Aorta (tissue), 5 donors: Measurements from ENCODE around the gene PCDH9. TPM values are rescaled to one million over a fixed set of nuclear protein-coding genes. Genes with fewer than 3 reads are reported as not detected.

ENCODE experiments used
- ATAC-seq: fragments of 200-7000 bp; cut with Tn5 transposase; one replicate; pipeline ENCODE4 v1.9.1; 2022; ENCODE audit warnings: moderate library complexity; ENCODE audit not compliant: low FRiP score
- DNase-seq, 2 donors: peaks; one replicate each; pipeline ENCODE4 v3.0.0-alpha.2; 2020
- H3K27ac ChIP-seq, 2 donors: one replicate each; pipeline ENCODE4 v1.5.1; 2013; ENCODE audit warnings: low read length in 2 of 2, mild to moderate bottlenecking in 2 of 2, moderate library complexity in 2 of 2, control low read depth in 1 of 2, inconsistent platforms in 1 of 2, low read depth in 1 of 2
- H3K27me3 ChIP-seq, 2 donors: one replicate each; pipeline ENCODE4 v1.6.1; 2013; ENCODE audit warnings: control low read depth in 1 of 2, low read length in 1 of 2, mild to moderate bottlenecking in 1 of 2, moderate library complexity in 1 of 2; ENCODE audit not compliant: insufficient read depth in 2 of 2, control insufficient read depth in 1 of 2
- H3K36me3 ChIP-seq, 2 donors: one replicate each; pipeline ENCODE4 v1.6.1; 2013; ENCODE audit warnings: control low read depth in 1 of 2, low read length in 1 of 2, mild to moderate bottlenecking in 1 of 2; ENCODE audit not compliant: insufficient read depth in 2 of 2, control insufficient read depth in 1 of 2
- H3K4me1 ChIP-seq, 2 donors: one replicate each; pipeline ENCODE4 v1.6.1; 2013; ENCODE audit warnings: low read length in 2 of 2, control low read depth in 1 of 2, mild to moderate bottlenecking in 1 of 2, moderate library complexity in 1 of 2; ENCODE audit not compliant: insufficient read depth in 2 of 2, control insufficient read depth in 1 of 2
- H3K4me3 ChIP-seq, 2 donors: one replicate each; pipeline ENCODE4 v1.5.1; 2013; ENCODE audit warnings: low read length in 2 of 2, control low read depth in 1 of 2, mild to moderate bottlenecking in 1 of 2
- H3K9me3 ChIP-seq: one replicate; pipeline ENCODE4 v1.6.1; 2013; ENCODE audit warnings: mild to moderate bottlenecking, low read length; ENCODE audit not compliant: control insufficient read depth
- WGBS, 2 donors: extraction: QIAGEN DNeasy Blood & Tissue Kit; methylation state at CpG; one replicate each; pipeline ENCODE4 v1.1.7; 2013; 5-methylcytosine and 5-hydroxymethylcytosine counted together
- intact Hi-C, 2 donors: fragments of 100-400 bp; cut with DNase I; formaldehyde crosslinking; loops; one replicate each; pipeline versions ENCODE4 v1.14.2 to v1.15.0; 2022
- polyA plus RNA-seq, 2 donors: library from polyadenylated mRNA; stranded (reverse); fragments of 200-250 nt; gene quantifications; one replicate each; pipeline ENCODE4 v1.2.3, GENCODE V29; 2013
- total RNA-seq, 2 donors: library from RNA; stranded (reverse); fragmentation: NEBNext Ultra II Directional; extraction: Animal tissue kit (Norgen Biotek cat#: 25700); gene quantifications; one replicate each; pipeline ENCODE4 v1.2.1, GENCODE V29; 2021
- donor health status: healthy with polysubstance abuse.
- donor health status: Bipolar disorder and iron deficiency.
- donor health status: DM: no; HTN: no; CAD: no.
- donor health status: DM: no; HTN: no; CAD: no.
- donor health status: DM: yes; HTN: yes; CAD: no.

Gene PCDH9
- total and polyA plus RNA-seq, 4 donors = 0.38 to 6.3 (median 4.2) TPM

GRCh38 chr13:66612983-66613382 is 617.2 kb downstream of the PCDH9 start:
- Histone ChIP-seq H3K4me1 (no peaks in the 10 kb centered on the region), H3K27me3 (no peaks in the 10 kb centered on the region), H3K36me3 (no peaks in the 10 kb centered on the region), H3K4me3 (no peak overlapping the region), H3K9me3 (no peaks in the 10 kb centered on the region), H3K27ac (no peak overlapping the region)
- no peak for DNase-seq
- intact Hi-C loops = no loop called here
- WGBS, 2 donors = 94 to 97% methylated on average over 6 of the region's 6 CpGs
- ATAC-seq = no peak

- Histone ChIP-seq H3K36me3 (no peaks in the 10 kb centered on the region), H3K27me3 (no peaks in the 10 kb centered on the region), H3K9me3 (no peaks in the 10 kb centered on the region), H3K4me3 (no peak overlapping the region), H3K4me1 (no peaks in the 10 kb centered on the region), H3K27ac (no peak overlapping the region)
- 39 to 55% methylated on average over 3 of the region's 3 CpGs for WGBS, 2 donors
- intact Hi-C loops = no loop called here
- no peak for ATAC-seq
- no peak for DNase-seq
These were observed 643.6 kb downstream of the PCDH9 start for GRCh38 chr13:66586489-66586888.

GRCh38 chr13:66585669-66586203 is 644.4 kb downstream of the PCDH9 start:
- Histone ChIP-seq H3K27me3 (no peaks in the 10 kb centered on the region), H3K36me3 (no peaks in the 10 kb centered on the region), H3K4me1 (no peaks in the 10 kb centered on the region), H3K27ac (no peak overlapping the region), H3K9me3 (no peaks in the 10 kb centered on the region), H3K4me3 (no peak overlapping the region)
- intact Hi-C loops = no loop called here
- 89 to 97% methylated on average over 1 of the region's 1 CpG for whole genome bisulfite sequencing, 2 donors
- DNase-seq = no peak
- ATAC-seq = no peak

- H3K27me3 ChIP-seq = no peaks in the 10 kb centered on the region
- H3K36me3 ChIP-seq = no peaks in the 10 kb centered on the region
- DNase-seq (no peak), ATAC-seq (no peak)
- H3K4me1 ChIP-seq = no peaks in the 10 kb centered on the region
- 83 to 93% methylated on average over 2 of the region's 2 CpGs for WGBS, 2 donors
- H3K27ac ChIP-seq = no peak overlapping the region
- no peaks in the 10 kb centered on the region for H3K9me3 ChIP-seq
- no peak overlapping the region for H3K4me3 ChIP-seq
- intact Hi-C loops = no loop called here
These were observed 648.5 kb downstream of the PCDH9 start for GRCh38 chr13:66581675-66582074.

- ATAC-seq (no peak), DNase-seq (no peak)
- H3K36me3 ChIP-seq = no peaks in the 10 kb centered on the region
- WGBS, 2 donors = 58% methylated on average over 2 of the region's 2 CpGs
- no peak overlapping the region for H3K4me3 ChIP-seq
- no peaks in the 10 kb centered on the region for H3K27me3 ChIP-seq
- no peaks in the 10 kb centered on the region for H3K9me3 ChIP-seq
- intact Hi-C loops = no loop called here
- H3K4me1 ChIP-seq = no peaks in the 10 kb centered on the region
- no peak overlapping the region for H3K27ac ChIP-seq
These were observed 651.8 kb downstream of the PCDH9 start for GRCh38 chr13:66578305-66578704.

- 86% methylated on average over 2 of the region's 2 CpGs for WGBS, 2 donors
- H3K9me3 ChIP-seq = no peaks in the 10 kb centered on the region
- intact Hi-C loops = no loop called here
- H3K27ac ChIP-seq = no peak overlapping the region
- ATAC-seq = no peak
- H3K36me3 ChIP-seq = no peaks in the 10 kb centered on the region
- H3K4me1 ChIP-seq = no peaks in the 10 kb centered on the region
- no peak for DNase-seq
- no peaks in the 10 kb centered on the region for H3K27me3 ChIP-seq
- no peak overlapping the region for H3K4me3 ChIP-seq
These were observed 652.8 kb downstream of the PCDH9 start for GRCh38 chr13:66577358-66577757.

- Histone ChIP-seq H3K4me3 (no peak overlapping the region), H3K36me3 (no peaks in the 10 kb centered on the region), H3K4me1 (no peaks in the 10 kb centered on the region), H3K27ac (no peak overlapping the region), H3K27me3 (no peaks in the 10 kb centered on the region), H3K9me3 (no peaks in the 10 kb centered on the region)
- ATAC-seq (no peak), DNase-seq (no peak)
- WGBS, 2 donors = 78 to 83% methylated on average over 1 of the region's 1 CpG
- intact Hi-C loops = no loop called here
These were observed 653.8 kb downstream of the PCDH9 start for GRCh38 chr13:66576381-66576780.

- no peaks in the 10 kb centered on the region for H3K4me1 ChIP-seq
- intact Hi-C loops = no loop called here
- H3K9me3 ChIP-seq = no peaks in the 10 kb centered on the region
- 48 to 62% methylated on average over 6 of the region's 6 CpGs for WGBS, 2 donors
- ATAC-seq (no peak), DNase-seq (no peak)
- no peaks in the 10 kb centered on the region for H3K36me3 ChIP-seq
- no peak overlapping the region for H3K4me3 ChIP-seq
- no peaks in the 10 kb centered on the region for H3K27me3 ChIP-seq
- no peak overlapping the region for H3K27ac ChIP-seq
These were observed 655.5 kb downstream of the PCDH9 start for GRCh38 chr13:66574606-66575005.

GRCh38 chr13:66567899-66568612 is 662.1 kb downstream of the PCDH9 start:
- Histone ChIP-seq H3K36me3 (no peaks in the 10 kb centered on the region), H3K27ac (no peak overlapping the region), H3K27me3 (no peaks in the 10 kb centered on the region), H3K9me3 (no peaks in the 10 kb centered on the region), H3K4me1 (no peaks in the 10 kb centered on the region), H3K4me3 (no peak overlapping the region)
- WGBS, 2 donors = 87 to 94% methylated on average over 5 of the region's 5 CpGs
- intact Hi-C loops = no loop called here
- DNase-seq (no peak), ATAC-seq (no peak)
